HG03558 (cell line): Measurements from ENCODE around the gene FRMD3.

ENCODE experiments used
- ATAC-seq: cut with Tn5 transposase; IDR thresholded peaks from one replicate; pipeline ENCODE4 v1.9.1; 2021; ENCODE audit warnings: moderate number of reproducible peaks; ENCODE audit not compliant: unreplicated experiment; ENCODE audit errors: extremely low read depth

FRMD3 gene

DNA sequence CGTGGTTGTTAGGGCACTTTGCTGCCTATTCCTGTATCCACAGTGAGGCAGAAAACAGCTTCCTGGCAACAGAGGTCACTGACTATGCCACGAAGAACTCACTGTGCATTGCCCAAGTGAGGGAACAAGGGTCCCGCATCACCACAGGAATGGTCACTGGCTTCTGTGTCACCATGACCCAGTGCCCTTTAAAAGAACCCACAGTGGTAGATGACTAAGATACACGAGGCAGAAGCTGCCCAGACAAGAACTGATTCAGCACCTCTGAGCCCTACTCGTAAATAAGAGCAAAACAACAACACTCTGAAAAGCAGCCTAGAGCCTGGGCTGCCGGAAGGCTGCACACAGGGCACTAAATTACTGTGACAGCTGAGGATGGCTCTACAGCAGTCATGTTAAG, 238.6 kb downstream of the FRMD3 start:
- ATAC-seq = no peak

DNA sequence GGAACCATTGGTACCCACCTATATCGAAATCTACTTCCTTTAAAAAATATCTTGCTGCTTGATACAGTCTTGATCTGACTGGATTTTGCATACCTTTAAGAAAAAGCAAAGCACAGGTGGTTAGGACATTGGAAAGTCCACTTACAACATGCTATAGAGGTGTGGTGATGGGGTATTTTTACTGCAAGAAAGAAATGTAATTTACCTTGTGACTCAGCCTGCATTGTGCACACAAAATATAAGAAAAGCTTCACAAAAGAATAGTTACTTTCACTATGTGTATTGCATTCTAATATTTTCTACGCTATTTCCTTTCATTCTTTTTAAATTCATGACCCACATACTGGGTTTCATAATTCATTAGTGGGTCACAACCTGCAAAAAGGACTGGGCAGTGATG, 239.1 kb downstream of the FRMD3 start:
- no peak for ATAC-seq

DNA sequence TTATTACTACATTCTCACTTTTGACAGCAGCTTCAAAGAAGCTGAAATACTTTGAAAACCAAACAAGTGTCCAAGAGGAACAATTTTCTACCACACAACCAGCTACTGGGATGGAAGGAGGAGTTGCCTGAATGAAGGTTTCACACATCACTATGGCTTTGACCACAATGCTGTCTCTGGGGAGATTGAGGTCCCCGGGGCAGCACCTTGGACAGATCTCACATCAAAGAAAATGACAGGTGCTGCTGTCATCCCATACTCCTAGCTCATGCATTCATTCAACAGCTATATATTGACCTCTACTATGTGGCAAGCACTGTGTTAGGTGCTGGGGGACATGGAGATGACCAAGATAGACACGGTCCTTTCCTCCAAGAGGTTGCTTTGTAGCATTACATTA, 242.1 kb downstream of the FRMD3 start:
- no peak for ATAC-seq

DNA sequence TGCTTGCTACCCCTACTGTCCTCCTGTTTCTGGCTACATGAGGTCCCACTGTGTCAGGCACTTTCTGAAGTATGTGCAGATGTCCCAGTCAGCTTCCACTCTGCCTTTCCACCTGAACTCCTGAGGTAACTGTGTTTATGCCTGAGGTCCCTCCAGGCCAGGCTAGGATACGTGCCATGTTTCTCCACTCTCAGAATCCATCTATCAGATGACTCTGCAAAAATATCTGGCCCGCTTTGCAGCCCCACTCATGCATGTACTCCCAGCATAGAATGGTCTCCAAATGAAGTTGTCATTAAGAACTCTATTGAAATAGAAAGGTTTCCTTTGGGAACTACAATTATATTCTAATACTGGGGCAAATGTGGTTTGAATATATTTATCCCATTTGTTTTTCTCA, 243.4 kb downstream of the FRMD3 start:
- ATAC-seq = no peak

DNA sequence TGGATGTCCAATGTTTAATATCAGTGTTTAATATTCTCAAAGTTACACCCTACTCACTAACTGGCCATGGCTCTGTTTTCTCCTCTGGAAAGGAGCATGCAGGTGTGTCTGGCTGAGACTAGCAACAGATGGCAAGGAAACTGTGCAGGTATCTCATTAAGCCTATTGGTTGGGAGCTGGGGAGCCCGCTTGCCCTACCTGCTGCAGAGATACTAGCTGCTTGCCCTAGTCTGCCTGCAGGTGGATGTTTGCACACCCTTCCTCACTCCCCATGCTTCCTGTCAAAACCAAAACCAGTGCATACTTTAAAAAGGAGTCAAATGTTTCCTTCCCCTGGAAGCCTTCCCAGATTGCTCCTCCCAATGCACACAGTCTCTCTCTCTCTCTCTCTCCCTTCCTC, 247.0 kb downstream of the FRMD3 start:
- ATAC-seq = no peak

GRCh38 chr9:83290692-83291091, 247.5 kb downstream of the FRMD3 start:
- no peak for ATAC-seq

- no peak for ATAC-seq
Observed at GRCh38 chr9:83287021-83287420, 251.2 kb downstream of the FRMD3 start.

DNA sequence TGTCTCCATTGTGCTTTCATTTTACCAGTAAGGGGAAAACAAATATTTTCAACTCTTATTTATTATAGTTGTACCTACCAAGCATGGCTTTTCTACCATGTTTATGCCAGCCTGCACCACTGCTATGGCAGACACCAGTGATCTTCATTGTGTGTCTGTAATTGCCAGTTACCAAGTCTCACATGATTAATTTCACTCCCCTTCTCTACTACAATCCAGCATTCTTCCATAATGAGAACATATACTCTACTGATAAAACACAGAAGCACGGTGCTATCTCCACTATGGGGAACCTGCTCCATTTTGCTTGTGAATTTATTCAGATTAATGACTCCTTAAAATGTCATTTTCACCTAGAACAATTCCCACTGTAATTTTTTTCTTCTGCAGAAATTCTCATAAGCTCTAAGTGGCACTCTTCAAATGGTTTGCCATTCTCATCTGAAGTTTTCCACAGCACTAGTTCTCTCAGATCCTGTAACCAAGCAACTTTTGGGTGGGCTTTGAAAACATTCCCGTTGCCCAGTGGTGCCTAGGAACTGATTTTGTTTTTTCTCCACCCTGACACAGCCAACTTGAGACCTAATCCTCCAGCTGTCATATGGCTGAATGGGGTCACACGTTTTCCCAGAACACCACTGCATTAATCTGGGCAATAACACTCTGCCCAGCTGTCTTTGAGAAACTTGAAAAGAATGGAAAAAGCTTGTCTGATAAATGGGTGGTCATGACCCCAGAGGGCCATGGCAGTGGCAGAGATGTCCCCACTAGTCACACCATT, 252.6 kb downstream of the FRMD3 start:
- ATAC-seq = no peak

DNA sequence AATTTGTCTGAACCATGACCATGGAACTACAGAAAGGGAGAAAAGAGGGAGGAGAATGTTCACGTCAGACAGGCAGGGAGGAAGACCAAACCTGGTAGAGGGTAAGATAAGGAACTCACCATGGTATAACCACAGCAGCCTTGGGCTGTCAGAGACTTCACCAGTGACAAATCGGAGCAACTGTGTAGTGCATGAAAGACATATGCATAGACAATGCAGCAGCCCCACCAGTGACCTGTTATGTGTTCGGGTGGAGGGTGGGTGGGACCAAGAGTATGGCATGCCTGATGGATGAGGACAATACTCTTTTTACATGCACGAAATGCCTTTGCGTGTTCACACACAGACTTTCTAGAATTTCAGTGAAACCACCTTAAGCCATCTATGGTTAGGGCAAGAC, 253.5 kb downstream of the FRMD3 start:
- no peak for ATAC-seq

- no peak for ATAC-seq
Observed at GRCh38 chr9:83283528-83283927, 254.7 kb downstream of the FRMD3 start.

DNA sequence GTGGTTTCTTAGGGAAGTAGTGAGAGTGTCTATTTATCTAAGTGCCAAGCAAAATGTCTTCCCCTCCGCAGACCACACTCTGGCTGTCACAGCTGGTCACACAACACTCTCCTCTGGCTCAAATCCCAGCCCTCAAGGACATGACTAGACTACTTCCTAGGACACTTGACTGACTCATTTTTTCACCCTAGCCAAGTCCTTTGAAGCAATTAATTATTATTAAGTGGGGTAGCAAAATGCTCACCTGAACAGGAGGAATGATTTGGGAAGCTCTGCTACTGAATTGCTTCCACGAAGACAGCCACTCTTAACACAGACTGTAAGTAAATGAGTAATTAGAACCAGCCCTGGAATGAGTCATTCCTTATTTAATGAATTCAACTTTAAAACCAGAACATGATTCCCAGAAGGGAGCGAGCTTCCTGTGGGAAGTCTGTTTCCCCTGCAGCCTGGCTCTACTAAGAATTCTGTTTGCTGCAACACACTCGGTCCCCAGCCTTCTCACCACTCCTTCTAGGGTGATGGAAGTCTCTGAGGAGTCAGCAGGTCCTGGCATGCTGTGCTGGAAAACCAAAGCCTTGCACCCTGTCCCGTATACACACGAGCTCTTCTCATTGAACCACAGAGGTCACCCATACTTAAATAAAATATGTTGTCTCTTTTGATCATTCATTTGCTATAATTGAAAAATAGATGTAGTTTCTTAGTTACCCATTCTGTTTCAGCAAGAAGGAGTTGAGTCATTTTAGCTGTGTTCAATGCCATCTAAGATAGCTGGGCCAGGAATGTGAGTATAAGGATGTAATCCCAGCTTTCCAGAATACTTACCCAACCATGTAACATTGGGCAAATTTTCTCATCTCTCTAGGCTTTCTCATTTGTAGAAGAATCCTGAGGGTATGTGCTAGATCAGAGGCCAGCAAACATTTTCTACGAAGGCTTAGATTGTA, 256.6 kb downstream of the FRMD3 start:
- ATAC-seq = no peak

GRCh38 chr9:83280790-83281189, 257.4 kb downstream of the FRMD3 start:
- no peak for ATAC-seq

DNA sequence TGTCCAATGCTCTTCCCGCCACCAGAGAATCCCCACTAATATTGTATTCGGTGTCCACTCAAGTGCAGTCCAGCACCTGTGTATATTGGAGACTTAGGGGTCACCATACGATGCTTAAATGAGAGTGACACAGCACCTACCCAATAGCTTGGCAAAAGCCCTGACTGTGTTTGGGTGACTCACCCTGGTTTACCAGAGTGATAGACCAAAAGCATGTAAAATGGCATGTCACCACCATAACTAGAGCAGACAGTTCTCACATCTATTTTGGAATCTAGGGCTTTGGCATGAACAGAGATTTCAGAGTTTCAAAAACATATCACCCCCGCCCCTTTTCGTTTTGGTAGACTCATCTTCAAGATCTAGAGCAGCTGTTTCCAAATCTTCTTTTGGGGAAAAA, 257.9 kb downstream of the FRMD3 start:
- no peak for ATAC-seq

DNA sequence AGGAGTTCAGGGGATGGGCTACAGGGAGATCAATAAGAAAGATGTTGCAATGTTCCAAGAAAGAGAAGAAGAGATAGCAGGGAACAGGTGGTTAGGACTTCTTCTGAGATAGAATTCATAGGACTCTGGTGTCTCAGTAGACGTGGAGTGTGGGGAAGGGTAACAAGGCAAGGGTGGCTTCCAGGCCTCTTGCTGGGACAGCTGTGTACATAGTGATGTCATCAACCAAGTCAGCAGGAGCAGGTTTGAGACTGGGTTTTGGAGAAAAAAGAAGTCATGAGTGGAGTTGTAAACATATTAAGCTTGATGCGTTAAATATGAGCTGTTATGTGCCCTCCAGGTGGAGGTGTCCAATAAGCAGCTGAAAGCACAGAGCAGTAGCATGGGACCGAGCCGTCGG, 263.4 kb downstream of the FRMD3 start:
- no peak for ATAC-seq

DNA sequence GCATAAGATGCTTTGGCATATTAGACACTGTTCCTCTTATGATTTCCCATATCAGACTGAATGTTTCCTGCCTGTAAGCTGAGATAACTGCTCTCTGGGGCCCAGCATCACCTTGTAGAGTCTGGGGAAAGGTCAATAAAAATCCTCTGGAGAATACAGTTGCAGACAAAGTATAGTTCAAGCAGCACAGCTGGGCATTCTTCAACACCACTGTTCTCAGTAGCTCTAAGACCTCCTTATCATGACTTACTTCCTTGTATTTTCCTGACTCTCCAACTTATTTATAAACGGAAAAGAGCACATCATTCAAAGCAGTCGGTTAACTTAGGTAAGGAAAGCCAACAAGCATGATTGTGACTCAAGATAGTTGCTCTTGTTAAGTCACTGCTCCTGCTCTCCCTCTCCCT, 266.5 kb downstream of the FRMD3 start:
- no peak for ATAC-seq

DNA sequence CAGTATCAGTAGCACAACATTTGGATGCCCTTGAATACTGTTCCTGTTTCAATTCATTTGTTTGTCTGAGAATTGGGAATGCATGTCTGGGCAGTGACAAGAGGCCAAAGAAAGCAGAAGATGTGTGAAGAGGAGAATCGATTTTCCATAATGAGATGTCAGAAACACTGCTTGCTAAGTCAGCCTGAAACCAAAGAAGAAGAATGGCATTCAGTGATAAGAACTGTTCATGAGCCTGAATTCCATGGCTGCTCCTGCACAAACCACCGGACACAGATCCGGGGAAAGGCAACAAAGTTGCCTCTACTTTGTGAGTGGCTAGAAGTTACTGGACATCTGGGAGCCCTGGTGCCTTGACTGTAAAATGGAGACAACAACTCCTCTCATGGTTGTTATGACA, 268.1 kb downstream of the FRMD3 start:
- ATAC-seq = no peak

DNA sequence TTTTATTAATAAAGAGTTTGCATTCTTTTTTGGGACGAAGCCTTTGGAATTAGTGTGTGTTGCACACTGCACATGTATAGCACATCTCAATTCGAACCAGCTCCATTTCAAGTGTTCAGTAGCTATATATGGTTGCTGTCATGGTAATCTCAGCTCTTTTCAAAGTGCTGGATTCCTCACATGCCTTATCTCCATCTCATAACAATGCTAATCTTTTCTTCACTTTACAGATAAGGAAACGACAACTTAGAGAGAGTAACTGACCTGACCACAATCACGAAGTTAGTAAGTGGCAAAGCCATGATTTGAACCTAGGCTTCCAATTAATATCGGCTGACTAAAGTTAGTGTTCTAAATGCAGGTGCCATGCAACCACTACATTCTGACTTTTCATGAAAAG, 270.5 kb downstream of the FRMD3 start:
- no peak for ATAC-seq

DNA sequence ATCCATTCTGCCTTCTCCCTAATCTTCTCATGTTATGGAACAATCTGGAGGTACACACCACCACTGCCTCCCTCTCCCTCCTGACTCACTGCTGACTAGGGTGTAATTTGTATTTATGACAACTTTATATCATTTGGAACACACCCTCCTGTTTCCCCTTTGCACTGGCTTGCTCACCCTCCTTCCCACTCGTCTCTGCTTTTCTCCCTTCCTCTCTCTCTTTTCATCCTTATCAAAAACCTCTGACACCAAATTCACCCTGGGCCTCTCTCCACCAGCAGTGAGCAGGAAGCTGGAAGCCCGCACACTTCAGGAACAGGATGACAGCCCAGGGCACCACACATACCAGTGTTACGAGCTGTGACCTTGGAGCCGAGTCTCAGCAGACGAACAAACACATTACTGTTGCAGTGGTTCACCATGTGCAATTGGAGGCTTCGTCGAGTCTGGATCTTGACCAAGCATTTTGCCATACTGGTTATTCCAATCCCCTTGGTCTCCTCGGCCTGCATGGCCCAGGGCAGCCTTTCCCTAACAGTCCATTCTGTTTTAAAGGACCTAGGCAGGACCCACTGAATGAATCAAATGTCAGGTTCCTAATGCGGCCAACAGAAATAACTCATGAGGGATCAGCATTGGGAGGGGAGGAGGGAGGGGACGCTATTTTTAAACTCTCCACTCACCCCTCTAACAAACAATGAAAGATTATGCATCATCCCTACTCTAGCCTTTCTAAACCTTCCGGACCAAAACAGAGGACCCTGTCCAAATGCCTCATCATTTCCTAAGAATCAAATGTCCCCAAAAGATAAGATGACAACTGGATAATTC, 271.3 kb downstream of the FRMD3 start:
- ATAC-seq = no peak

- ATAC-seq = no peak
Observed at GRCh38 chr9:83266331-83266665, 271.9 kb downstream of the FRMD3 start.

- no peak for ATAC-seq
Observed at GRCh38 chr9:83264315-83264714, 273.9 kb downstream of the FRMD3 start.

GRCh38 chr9:83259558-83259957, 278.6 kb downstream of the FRMD3 start:
- ATAC-seq = no peak
